WTC11 (cell line): ENCODE results near the gene LDB2. TPM values are rescaled to one million over a fixed set of nuclear protein-coding genes. Genes with fewer than 3 reads are reported as not detected.

ENCODE experiments used
- ATAC-seq: fragments of 200-7000 bp; cut with Tn5 transposase; 2 replicates; pipeline ENCODE4 v1.10.0; 2021; ENCODE audit warnings: mild to moderate bottlenecking, moderate library complexity
- CTCF ChIA-PET: fragments of 300-600 bp; sonication (Branson Sonifier 250); formaldehyde crosslinking; loops from one replicate; lab custom pipeline; 2021; ENCODE audit warnings: antibody characterized with exemption; lab: Charles Lee
- POLR2A ChIA-PET: fragments of 350-600 bp; sonication (Branson Sonifier 250); formaldehyde crosslinking; loops from one replicate; lab custom pipeline; 2021; ENCODE audit warnings: antibody characterized with exemption; lab: Charles Lee
- DNase-seq: peaks from one replicate; pipeline ENCODE4 v3.0.0; 2021; ENCODE audit warnings: low spot score
- H3K27ac Mint-ChIP-seq: 2 replicates; pipeline ENCODE4 v1.8.0; 2021; ENCODE audit warnings: mixed read lengths
- H3K27me3 Mint-ChIP-seq: 2 replicates; pipeline ENCODE4 v1.8.0; 2021; ENCODE audit warnings: low read depth, mild to moderate bottlenecking, moderate library complexity, mixed read lengths
- H3K36me3 Mint-ChIP-seq: 2 replicates; pipeline ENCODE4 v1.8.0; 2021; ENCODE audit warnings: mixed read lengths
- H3K4me1 Mint-ChIP-seq: 2 replicates; pipeline ENCODE4 v1.8.0; 2022; ENCODE audit warnings: mixed read lengths
- H3K4me3 Mint-ChIP-seq: 2 replicates; pipeline ENCODE4 v1.8.0; 2021; ENCODE audit warnings: mild to moderate bottlenecking, moderate library complexity, mixed read lengths
- H3K9me3 Mint-ChIP-seq: 2 replicates; pipeline ENCODE4 v1.8.0; 2021; ENCODE audit warnings: mixed read lengths
- CBFB ChIP-seq: sonication (generic); formaldehyde crosslinking; IDR thresholded peaks from 2 replicates; pipeline ENCODE4 v1.8.1; 2022; ENCODE audit warnings: mild to moderate bottlenecking, low read depth, missing genetic modification reagents
- E2F1 ChIP-seq: sonication (generic); formaldehyde crosslinking; IDR thresholded peaks from 2 replicates; pipeline ENCODE4 v1.8.0; 2022; ENCODE audit warnings: mild to moderate bottlenecking, missing genetic modification reagents
- FOXJ3 ChIP-seq: sonication (generic); formaldehyde crosslinking; IDR thresholded peaks from 2 replicates; pipeline ENCODE4 v1.9.0; 2021; ENCODE audit warnings: missing genetic modification reagents, mild to moderate bottlenecking, borderline replicate concordance
- GRHL2 ChIP-seq: fragments of 250-450 bp; sonication (Bioruptor Pico); IDR thresholded peaks from 2 replicates; pipeline ENCODE4 v1.8.0; 2022; ENCODE audit warnings: mild to moderate bottlenecking, moderate library complexity; ENCODE audit not compliant: insufficient replicate concordance, severe bottlenecking
- IRF2 ChIP-seq: sonication (generic); formaldehyde crosslinking; IDR thresholded peaks from 2 replicates; pipeline ENCODE4 v1.8.0; 2022; ENCODE audit warnings: low read depth, missing genetic modification reagents, borderline replicate concordance
- NFATC4 ChIP-seq: fragments of 250-450 bp; sonication (Bioruptor Pico); IDR thresholded peaks from 2 replicates; pipeline ENCODE4 v1.9.0; 2021; ENCODE audit warnings: mild to moderate bottlenecking
- NFYB ChIP-seq: sonication (generic); formaldehyde crosslinking; conservative IDR thresholded peaks from 2 replicates; pipeline ENCODE4 v1.8.0; 2022; ENCODE audit warnings: low read depth, missing genetic modification reagents
- PRRX2 ChIP-seq: fragments of 250-450 bp; sonication (Bioruptor Pico); IDR thresholded peaks from 2 replicates; pipeline ENCODE4 v1.8.0; 2021; ENCODE audit warnings: mild to moderate bottlenecking
- RELA ChIP-seq: sonication (generic); formaldehyde crosslinking; IDR thresholded peaks from 2 replicates; pipeline ENCODE4 v1.8.1; 2022; ENCODE audit warnings: missing genetic modification reagents, mild to moderate bottlenecking, borderline replicate concordance
- TEAD1 ChIP-seq: sonication (generic); formaldehyde crosslinking; IDR thresholded peaks from 2 replicates; pipeline ENCODE4 v1.8.0; 2022; ENCODE audit warnings: mild to moderate bottlenecking, missing genetic modification reagents
- USF1 ChIP-seq: sonication (generic); formaldehyde crosslinking; IDR thresholded peaks from 2 replicates; pipeline ENCODE4 v1.8.0; 2022; ENCODE audit warnings: mild to moderate bottlenecking, missing genetic modification reagents
- ZNF263 ChIP-seq: sonication (generic); formaldehyde crosslinking; IDR thresholded peaks from 2 replicates; pipeline ENCODE4 v1.8.1; 2022; ENCODE audit warnings: low read depth, mild to moderate bottlenecking, moderate library complexity, missing genetic modification reagents
- ZNF317 ChIP-seq: sonication (generic); formaldehyde crosslinking; IDR thresholded peaks from 2 replicates; pipeline ENCODE4 v1.8.1; 2023; ENCODE audit warnings: low read depth, mild to moderate bottlenecking, moderate library complexity, missing genetic modification reagents, borderline replicate concordance
- ZNF396 ChIP-seq: fragments of 250-450 bp; sonication (Bioruptor Pico); IDR thresholded peaks from 2 replicates; pipeline ENCODE4 v1.8.0; 2021; ENCODE audit warnings: mild to moderate bottlenecking, moderate library complexity, borderline replicate concordance
- total RNA-seq: library from RNA; stranded (reverse); gene quantifications from 3 replicates; pipeline ENCODE4 v1.2.3, GENCODE V29; 2021
- TF ChIP-seq, protein P1 (sequence below): sonication (generic); formaldehyde crosslinking; IDR thresholded peaks from 2 replicates; pipeline ENCODE4 v1.8.1; 2022; ENCODE audit warnings: mild to moderate bottlenecking, moderate library complexity, missing genetic modification reagents
- TF ChIP-seq, protein P2 (sequence below): sonication (generic); formaldehyde crosslinking; IDR thresholded peaks from 2 replicates; pipeline ENCODE4 v1.8.1; 2023; ENCODE audit warnings: mild to moderate bottlenecking, missing genetic modification reagents, borderline replicate concordance

The LDB2 gene
- total RNA-seq, 1 experiment from 2014 or later = 62.4 TPM

- TF ChIP-seq ZNF396 (CRISPR knock-in tag) (no peak), ZNF263 (CRISPR knock-in tag) (no peak)
Measured at GRCh38 chr4:16498978-16499377, 399.5 kb downstream of the LDB2 start (continued).

GRCh38 chr4:16496501-16496900, 401.9 kb downstream of the LDB2 start:
- H3K4me3 Mint-ChIP-seq = no peak overlapping the region
- peaks cover 2% of the 10 kb centered on the region; the same call in 1 of the 2 replicates for H3K27me3 Mint-ChIP-seq
- no peaks in the 10 kb centered on the region for H3K9me3 Mint-ChIP-seq
- peaks cover 4% of the 10 kb centered on the region for H3K36me3 Mint-ChIP-seq
- no peak for DNase-seq
- TF ChIP-seq CBFB (CRISPR knock-in tag) (no peak), ZNF396 (CRISPR knock-in tag) (no peak), ZNF317 (CRISPR knock-in tag) (no peak), TEAD1 (CRISPR knock-in tag) (no peak), USF1 (CRISPR knock-in tag) (no peak), NFYB (CRISPR knock-in tag) (no peak), E2F1 (no peak)
- TF ChIP-seq, protein P1, sequence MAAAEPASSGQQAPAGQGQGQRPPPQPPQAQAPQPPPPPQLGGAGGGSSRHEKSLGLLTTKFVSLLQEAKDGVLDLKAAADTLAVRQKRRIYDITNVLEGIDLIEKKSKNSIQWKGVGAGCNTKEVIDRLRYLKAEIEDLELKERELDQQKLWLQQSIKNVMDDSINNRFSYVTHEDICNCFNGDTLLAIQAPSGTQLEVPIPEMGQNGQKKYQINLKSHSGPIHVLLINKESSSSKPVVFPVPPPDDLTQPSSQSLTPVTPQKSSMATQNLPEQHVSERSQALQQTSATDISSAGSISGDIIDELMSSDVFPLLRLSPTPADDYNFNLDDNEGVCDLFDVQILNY = no peak
- no peak overlapping the region for H3K27ac Mint-ChIP-seq
- no peaks in the 10 kb centered on the region for H3K4me1 Mint-ChIP-seq
- ATAC-seq = no peak
- POLR2A ChIA-PET = no interaction called here
- CTCF ChIA-PET = no interaction called here

DNA sequence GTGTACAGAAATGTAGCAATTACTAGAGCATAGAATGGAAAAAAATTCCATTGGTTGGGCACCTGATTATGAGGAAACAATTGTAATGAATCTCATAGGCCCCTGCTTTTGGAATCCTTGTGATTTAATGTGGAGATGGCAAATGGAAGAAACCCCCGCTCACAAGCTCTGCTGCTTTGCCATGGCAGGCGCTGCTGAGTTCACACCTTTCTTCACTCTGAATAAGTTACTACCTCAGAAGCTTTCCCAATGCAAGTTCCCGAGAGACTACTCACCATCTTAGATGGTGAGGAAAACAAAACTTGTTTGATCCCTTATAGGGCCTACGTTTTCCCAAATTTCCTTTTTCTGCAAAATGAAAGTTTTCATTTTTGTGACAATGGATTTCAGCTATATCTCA, 405.6 kb downstream of the LDB2 start:
- POLR2A ChIA-PET = no interaction called here
- TF ChIP-seq FOXJ3 (CRISPR knock-in tag) (no peak), PRRX2 (CRISPR knock-in tag) (no peak), RELA (no peak), ZNF396 (CRISPR knock-in tag) (no peak), IRF2 (no peak), NFATC4 (CRISPR knock-in tag) (no peak), GRHL2 (CRISPR knock-in tag) (no peak)
- TF ChIP-seq, protein P2, sequence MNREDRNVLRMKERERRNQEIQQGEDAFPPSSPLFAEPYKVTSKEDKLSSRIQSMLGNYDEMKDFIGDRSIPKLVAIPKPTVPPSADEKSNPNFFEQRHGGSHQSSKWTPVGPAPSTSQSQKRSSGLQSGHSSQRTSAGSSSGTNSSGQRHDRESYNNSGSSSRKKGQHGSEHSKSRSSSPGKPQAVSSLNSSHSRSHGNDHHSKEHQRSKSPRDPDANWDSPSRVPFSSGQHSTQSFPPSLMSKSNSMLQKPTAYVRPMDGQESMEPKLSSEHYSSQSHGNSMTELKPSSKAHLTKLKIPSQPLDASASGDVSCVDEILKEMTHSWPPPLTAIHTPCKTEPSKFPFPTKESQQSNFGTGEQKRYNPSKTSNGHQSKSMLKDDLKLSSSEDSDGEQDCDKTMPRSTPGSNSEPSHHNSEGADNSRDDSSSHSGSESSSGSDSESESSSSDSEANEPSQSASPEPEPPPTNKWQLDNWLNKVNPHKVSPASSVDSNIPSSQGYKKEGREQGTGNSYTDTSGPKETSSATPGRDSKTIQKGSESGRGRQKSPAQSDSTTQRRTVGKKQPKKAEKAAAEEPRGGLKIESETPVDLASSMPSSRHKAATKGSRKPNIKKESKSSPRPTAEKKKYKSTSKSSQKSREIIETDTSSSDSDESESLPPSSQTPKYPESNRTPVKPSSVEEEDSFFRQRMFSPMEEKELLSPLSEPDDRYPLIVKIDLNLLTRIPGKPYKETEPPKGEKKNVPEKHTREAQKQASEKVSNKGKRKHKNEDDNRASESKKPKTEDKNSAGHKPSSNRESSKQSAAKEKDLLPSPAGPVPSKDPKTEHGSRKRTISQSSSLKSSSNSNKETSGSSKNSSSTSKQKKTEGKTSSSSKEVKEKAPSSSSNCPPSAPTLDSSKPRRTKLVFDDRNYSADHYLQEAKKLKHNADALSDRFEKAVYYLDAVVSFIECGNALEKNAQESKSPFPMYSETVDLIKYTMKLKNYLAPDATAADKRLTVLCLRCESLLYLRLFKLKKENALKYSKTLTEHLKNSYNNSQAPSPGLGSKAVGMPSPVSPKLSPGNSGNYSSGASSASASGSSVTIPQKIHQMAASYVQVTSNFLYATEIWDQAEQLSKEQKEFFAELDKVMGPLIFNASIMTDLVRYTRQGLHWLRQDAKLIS (CRISPR knock-in tag) = no peak
- TF ChIP-seq, all 79 proteins: peak for 0
- no peak overlapping the region for H3K27ac Mint-ChIP-seq
- H3K27me3 Mint-ChIP-seq = peaks cover 2% of the 10 kb centered on the region; the same call in 1 of the 2 replicates
- peaks cover 5% of the 10 kb centered on the region for H3K9me3 Mint-ChIP-seq
- H3K4me3 Mint-ChIP-seq = no peak overlapping the region
- no peak for ATAC-seq
- CTCF ChIA-PET = no interaction called here
- H3K36me3 Mint-ChIP-seq = peaks cover under 1% of the 10 kb centered on the region; the same call in 1 of the 2 replicates
- DNase-seq = no peak
- no peaks in the 10 kb centered on the region for H3K4me1 Mint-ChIP-seq
